GM18907 (cell line): ENCODE measurements around the gene PIGX.

ENCODE experiments used
- ATAC-seq: cut with Tn5 transposase; IDR thresholded peaks from one replicate; pipeline ENCODE4 v1.9.1; 2021; ENCODE audit warnings: mild to moderate bottlenecking, moderate library complexity; ENCODE audit not compliant: unreplicated experiment

Gene PIGX

DNA sequence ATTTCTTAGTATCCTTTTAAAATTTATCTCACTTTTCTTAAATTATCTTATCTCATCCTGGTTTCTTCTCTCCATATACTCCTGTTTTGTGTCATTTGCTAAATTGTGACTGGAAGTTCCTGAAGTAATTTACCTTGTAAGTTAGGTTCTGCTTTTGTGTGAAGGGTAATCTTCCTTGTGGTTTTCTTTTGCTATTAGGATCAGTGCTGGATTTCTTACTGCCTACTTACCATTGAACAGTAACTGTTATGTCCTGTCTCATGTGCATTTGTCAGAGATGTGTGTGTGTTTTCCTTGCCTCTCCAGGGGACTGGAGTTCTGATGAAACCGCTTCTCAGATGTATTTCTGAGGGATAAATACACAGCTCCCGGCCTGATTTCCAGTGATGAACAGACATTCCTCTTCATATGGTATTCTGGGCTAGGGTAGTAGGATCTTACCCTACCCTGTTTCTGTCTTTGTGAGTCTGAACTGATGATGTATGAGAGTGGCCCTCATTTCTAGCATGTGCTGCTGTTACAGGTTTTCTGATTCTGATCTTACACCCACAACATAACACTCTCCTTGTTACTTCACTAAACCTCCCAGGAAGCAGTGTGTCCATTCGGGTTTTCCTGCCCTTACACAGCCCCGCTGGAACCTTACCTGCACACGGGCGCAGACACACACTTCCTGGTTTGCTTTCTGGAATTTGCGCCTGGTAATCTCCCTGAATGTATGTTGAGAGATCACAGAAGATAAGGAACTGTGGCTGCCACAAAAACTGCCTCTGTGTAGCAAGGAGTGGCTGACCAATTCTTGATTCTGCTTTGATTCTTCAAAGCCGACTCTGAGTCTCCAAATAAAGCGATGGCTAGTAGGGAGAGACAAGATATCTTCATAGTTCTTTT, 42.2 kb downstream of the PIGX start:
- ATAC-seq: no peak

DNA sequence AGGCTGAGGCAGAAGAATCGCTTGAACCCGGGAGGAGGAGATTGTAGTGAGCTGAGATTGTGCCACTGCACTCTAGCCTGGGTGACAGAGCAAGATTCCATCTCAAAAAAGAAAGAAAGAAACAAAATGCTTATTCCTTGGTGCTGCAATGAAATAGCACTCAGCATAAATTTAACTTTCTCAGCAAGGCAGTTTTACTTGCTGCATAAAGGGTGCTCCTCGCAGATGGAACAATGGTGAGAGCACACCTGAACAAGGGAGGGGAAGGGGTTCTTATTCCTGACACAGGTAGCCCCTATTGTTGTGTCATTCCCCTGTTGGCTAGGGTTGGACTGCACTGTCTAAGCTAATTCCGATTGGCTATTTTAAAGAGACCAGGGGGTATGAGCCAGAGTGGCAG, 44.6 kb downstream of the PIGX start:
- no peak for ATAC-seq

DNA sequence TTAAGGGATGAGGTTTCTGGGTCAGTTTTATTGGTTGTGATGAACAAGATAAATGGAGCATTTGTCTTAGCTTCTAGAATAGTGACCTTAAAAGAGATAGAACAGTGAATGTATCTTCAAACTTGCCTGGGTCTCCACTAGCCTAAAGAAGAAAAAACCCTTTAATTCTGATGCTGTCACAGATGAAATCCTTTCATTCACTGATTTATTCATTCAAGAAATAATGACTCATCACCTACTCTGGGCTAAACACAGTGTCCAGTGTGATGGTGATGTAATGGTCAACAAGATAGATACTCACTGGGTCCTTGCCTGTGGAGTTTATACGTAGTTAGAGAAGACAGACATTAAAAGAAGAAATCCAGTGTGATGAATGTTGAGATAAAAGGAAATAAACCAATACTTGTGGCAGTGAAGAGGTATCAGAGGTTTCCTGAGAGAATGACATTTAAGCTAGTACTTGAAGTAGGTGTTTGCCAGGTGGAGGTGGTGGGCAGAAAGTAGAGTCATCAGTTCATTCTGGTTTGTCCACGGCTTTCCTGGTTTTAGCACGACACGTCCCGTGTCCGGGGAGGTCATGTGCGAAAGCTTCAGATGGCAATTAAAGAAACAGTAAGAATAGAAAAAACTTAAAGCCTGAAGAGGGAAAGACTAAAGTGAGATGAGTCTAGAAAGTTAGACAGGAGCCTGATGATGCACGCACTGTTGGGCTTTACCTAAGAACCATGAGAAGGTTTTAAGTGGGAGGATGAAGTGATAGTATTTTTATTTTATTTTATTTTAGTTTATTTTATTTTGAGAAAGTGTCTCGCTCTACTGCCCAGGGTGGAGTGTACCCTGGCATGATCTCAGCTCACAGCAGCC, 45.9 kb downstream of the PIGX start:
- ATAC-seq: no peak

DNA sequence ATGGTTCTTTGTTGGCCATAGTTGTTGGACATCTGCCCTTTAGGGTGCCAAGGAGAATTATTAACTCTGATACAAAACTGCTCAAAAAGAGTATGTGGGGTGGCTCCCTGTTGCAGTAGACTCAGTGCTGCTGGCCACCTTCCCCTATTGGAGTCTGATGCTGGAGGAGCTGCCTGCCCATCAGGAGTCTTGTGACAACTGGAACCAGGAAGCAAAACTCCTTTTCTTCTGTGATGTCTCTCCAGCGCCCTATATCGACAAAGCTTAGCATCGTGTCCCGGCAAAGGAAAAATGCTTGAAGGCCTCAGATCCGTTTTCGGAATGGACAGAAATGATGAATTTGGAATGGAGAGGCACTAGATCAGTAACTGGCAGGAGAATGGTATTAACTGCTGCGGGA, 51.0 kb downstream of the PIGX start:
- ATAC-seq: no peak

DNA sequence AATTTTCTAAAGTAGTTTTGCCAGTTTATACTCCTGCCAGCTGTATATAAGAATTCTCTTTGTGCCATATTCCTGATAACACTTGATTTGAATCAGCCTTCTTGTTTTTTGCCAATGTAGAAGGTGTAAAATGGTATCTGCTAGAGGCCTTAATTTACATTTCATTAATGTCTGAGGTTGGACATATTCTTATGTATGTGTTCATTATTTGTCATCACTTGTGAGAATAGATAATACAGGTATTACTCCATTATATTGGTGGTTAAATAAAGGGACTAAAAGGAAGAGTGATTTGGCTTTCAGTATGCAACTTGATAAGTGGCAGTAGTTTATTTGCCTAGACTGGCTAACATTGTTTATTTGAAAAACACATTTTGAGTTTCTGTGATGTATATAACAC, 53.3 kb downstream of the PIGX start:
- no peak for ATAC-seq

DNA sequence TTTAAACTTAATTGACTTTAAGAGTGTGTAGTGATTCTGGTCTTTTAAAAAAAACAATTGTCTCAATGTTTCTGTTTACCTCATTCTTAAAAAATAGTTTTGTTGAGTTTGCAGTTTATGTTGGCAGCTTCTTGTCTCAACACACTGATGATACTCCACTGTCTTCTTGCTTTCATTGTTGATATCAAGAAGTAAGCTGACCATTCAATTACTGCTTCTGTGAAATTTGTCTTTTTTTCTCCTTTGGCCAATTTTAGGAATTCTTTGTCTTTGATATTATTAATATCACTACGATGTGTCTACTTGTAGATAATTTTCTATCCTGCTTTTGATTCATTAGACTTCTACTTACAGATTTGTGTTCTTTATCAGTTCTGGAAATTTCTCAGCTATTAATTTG, 58.9 kb downstream of the PIGX start:
- ATAC-seq: no peak

DNA sequence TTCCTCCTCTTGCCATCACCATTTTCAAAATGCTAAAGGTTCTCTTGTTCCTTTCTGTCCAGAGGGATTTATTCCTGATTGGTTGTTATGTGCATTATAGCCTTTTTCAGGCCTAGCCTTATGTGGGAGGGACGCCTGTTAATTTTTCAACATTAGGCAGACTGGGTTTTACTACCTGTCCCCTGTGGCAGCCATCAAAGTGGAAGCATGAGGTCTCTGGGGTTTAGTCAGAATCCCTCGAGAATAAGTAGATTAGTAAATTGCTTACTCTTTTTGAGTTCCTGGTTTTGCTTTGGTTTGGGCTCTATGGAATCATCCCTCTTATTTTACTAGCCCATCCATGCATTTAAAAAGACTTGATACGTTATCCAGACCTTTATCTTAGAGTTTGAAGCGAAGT, 59.9 kb downstream of the PIGX start:
- ATAC-seq: no peak

DNA sequence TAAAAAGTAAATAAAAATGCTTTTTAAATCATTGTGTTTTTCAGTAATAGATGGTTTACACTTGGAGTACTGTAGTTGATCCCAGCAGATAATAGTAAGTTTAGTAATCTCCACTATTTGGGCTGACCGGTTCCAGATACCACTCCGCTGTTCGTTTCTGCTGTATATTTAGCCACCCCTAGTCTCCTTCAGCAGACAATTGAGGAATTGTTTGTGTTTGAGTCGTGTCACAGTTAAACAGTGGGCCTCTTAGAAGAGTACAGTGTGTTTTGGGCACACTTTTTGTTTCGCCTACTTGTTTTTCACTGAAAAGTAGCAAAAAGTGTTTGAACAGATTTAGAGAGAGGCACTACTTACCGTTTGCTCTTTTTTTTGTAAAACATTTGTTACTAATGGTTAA, 60.7 kb downstream of the PIGX start:
- ATAC-seq: no peak

DNA sequence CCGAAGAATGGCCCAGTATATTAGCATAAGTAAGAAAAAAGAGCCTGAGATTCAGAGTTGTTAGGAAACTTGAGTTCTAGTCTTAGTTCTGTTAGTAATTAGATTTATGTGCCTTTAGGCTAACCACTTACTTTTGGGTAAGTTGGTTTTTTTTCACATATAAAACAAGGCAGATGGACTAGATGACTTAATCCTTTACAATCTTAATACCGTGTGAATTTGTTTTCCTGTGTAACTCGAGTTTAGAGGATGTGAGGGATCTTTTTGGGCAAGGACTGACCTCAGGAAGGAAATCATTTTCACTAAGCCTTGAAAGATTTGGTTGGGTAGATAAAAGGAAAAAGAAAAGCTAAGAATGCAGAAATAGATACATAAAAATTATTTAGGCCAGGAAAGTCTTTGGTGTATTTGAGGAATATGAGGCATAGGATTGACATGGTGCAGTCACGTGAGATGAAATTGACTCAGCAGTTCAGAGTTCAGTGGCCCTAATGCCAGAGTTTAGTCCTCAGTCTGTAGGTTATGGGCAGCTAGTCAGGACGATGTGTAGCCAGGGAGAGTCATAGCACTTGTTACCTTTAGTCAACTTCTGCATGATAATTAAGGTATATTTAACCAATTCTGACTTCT, 62.1 kb downstream of the PIGX start:
- no peak for ATAC-seq

DNA sequence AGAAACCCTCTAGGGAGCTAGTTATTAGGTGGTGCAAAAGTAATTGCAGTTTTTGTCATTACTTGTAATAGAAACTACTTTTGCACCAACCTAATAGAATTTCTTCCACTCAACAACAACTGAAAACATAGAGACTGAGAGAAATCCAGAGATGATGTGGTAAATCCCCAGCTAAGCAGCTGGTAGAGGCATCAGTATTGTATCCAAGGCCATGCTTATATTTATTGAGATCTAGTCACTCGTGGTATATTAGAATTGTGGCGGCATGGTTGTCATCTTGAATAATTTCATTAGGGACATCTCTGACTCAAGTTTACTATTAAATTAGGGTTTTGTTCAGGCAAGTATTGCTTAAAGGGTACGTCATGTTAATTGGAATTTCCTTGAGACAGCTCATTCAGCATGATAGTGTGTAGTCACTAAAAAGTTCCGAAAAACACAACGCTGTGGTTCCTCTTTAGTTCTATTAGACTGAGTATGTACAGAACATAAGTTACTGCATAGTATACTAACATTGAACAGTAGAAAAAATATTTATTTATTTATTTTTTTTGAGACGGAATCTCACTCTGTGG, 62.8 kb downstream of the PIGX start:
- ATAC-seq: no peak

DNA sequence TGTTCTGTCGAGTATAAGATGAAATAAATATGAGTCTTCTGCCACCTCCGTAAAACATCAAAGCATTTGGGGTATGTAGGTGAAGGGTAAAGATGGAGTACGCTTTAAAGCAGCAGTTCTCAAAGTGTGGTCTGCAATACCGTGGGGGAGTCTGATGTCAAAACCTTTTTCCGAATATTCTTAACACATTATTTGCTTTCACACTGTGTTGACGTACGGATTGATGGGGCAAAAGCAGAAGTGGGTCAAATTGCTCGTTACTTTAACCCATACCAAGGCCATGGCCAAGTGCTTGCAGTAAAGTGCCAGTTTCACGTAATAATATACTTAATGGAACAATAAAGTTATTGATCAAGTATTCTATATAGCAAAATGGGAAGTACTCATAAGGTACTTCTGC, 63.8 kb downstream of the PIGX start:
- no peak for ATAC-seq

DNA sequence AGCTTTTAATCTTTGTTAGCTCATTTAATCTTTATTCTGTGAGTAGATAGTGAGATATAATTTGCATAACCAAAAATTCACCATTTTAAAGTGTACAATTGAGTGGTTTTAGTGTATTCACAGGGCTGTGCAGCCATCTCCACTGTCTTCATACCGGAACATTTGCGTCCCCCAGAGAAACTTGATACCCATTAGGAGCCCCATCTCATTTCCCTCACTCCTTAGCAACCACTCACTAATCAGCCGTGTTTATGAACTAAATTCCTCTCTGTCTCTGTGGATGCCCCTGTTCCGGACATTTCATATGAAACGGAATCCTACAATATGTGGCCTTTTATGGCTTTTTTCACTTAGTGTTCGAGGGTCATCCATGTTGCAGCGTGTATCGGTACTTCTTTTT, 65.7 kb downstream of the PIGX start:
- ATAC-seq: no peak

DNA sequence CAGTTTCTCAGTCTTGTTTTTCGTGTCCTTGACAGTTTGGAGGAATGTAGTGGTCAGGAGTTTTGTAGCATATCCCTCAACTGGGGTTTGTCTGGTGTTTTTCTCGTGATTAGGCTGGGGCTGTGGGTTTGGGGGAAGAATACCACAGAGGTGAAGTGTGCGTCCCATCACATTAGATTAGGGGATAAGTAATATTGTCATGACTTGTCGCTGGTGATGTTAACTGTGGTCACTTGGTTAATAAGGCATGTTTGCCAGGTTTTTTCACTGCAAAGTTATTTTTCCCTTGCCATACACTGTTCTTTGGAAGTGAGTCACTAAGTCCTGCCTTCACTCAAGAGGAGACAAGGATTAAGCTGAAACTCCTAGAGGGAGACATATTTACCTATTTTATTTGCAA, 66.6 kb downstream of the PIGX start:
- no peak for ATAC-seq

DNA sequence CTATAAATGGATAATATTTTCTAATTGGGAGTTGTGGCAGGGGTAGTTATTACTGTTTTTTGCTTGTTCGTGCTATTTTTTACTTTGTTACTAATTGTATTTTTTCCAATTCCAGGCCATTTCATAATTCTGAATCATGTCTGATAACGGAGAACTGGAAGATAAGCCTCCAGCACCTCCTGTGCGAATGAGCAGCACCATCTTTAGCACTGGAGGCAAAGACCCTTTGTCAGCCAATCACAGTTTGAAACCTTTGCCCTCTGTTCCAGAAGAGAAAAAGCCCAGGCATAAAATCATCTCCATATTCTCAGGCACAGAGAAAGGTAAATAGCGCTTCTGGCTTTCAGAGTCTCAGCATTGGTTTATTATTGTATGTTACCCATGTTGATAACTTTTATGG, 70.3 kb downstream of the PIGX start:
- no peak for ATAC-seq
